NCI-H526 (cell line): ENCODE results near the gene ATP6V0B.
A peak's percentile ranks its signal among the peaks of the same experiment; 100 is the strongest.

ENCODE experiments used
- DNase-seq, 2 experiments: peaks; one replicate each; lab custom pipeline; 2025; lab: John Stamatoyannopoulos, UW

ATP6V0B gene

DNA sequence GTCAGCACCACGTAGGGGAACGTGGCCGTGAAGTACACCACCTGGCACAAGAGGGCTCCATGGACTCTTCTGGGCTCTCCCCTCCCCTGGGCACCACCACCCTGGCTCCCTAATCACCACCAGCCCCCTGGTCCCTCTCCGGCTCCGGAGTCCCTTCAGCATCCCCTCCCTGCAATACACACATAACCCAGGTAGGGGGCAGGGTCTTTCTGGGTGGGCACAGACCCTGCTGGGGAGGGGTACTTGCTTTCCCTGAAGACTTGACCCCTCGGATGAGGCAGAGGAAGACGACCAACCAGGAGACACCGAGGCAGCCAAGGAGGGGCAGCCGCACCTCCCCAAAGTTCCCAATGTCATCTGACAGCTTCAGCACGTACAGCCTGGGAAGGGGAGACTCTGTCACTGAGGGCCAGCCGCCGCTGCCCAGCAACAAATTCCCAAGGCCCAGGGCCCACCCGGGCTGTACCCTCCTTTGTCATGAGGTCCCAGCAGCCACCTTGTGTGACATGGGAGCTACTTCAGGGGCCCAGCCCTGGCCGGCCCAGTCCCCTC is 27.9 kb downstream of the ATP6V0B start:
- DNase-seq: no peak

- no peak for DNase-seq
Measured at GRCh38 chr1:44008259-44008658, 33.5 kb downstream of the ATP6V0B start.

DNA sequence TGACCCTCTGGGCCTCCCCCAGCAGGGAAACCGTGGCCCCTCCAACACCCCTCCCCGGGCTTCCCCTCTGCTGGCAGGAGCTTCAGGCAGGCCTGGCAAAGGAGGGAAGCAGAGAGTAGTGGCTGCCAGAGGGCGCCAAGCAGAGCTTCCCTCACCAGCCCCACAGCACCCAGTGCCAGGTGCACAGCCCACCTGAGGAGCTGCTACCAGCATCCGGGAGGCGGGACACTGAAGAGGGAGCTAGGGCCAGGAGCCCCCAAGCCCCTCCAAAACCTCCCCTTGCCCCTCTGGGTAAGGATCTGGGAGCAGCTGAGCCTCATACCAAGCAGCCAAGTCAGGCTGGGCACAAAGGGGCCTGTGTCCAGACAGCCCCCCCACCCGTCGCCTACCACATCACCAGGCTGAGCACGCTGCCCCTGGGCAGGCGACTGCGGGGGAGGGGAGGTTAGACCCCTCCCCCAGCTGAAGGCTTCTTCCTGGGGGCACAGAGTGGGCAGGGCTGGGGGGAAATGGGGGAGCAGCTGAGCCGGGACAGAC is 36.2 kb downstream of the ATP6V0B start:
- DNase-seq: no peak

- no peak for DNase-seq
Measured at GRCh38 chr1:44012404-44012803, 37.6 kb downstream of the ATP6V0B start.

- DNase-seq: no peak
Measured at GRCh38 chr1:44012941-44013609, 38.3 kb downstream of the ATP6V0B start.

DNA sequence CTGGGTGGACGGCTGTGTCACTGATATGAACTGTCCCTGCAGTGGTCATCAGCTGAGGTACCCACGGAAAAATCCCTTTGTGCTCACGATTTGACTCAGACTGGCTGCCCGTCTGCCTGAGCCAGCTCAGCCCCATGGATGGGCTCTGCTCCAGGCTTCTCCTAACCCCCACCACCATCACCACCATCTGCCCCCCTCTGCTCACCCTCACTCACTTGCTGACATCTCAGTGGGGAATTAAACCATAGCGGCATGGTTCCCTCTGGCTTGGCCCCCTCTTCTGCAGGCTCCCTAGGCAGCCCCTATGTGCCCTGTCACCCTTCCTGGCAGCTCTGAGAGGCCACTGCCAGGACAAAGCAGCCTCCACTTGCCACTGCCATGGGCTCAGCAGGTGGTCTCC is 39.2 kb downstream of the ATP6V0B start:
- DNase-seq: no peak

- DNase-seq: no peak
Measured at GRCh38 chr1:44014365-44015104, 39.8 kb downstream of the ATP6V0B start.

DNA sequence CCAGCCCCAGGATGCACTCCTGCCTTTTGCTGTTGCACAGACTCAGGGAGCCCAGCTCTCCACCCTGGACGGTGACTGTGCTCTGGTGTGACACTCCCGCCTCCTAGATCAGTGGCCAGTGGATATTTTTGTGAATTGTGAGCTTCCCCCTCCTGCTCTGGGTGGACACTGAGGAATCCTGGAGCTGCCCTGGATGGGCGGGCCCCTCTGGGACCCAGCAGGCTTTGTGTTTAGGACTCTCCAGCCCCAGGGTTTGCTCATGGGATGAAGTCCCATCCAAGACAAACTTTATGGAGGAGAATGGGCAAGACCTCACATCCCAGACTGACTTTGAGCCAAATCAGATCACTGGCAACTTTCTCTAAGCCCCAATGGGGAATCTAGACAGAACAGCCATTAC is 40.4 kb downstream of the ATP6V0B start:
- DNase-seq: no peak

GRCh38 chr1:44016041-44016889 is 41.5 kb downstream of the ATP6V0B start:
- DNase-seq: no peak

DNA sequence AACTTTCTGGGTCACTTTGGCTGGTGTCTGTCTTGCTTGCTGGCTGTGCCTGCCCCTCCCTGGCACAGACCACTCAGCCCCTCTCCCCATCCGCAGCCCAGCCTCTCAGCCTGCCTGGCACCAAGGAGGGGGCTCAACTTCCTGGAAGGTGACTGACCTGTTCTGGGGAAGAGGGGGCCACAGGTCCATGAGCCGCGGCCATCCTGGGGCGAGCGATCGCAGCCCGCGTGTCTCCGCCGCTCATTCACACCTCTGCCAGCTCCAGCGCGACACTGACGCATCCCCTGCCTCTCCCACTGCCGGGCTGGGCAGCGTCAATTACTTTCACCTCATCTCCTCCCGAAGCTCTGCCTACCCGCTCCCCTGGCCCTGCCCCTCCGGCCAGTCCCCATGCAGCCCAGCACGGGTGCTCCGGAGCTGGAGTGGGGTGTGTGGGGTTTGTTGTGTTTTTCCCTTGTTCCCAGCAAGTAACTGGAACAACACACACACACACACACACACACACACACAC is 42.2 kb downstream of the ATP6V0B start:
- DNase-seq: no peak

GRCh38 chr1:44019466-44019948 is 44.7 kb downstream of the ATP6V0B start:
- no peak for DNase-seq

- DNase-seq: no peak
Measured at GRCh38 chr1:44020464-44020863, 45.7 kb downstream of the ATP6V0B start.

- no peak for DNase-seq
Measured at GRCh38 chr1:44021156-44021555, 46.4 kb downstream of the ATP6V0B start.

GRCh38 chr1:44021581-44022321 is 47.0 kb downstream of the ATP6V0B start:
- DNase-seq: no peak

- DNase-seq: no peak
Measured at GRCh38 chr1:44024031-44024902, 49.5 kb downstream of the ATP6V0B start.

GRCh38 chr1:44024903-44025525 is 50.3 kb downstream of the ATP6V0B start:
- no peak for DNase-seq

- peak; percentile 90 to 96 for DNase-seq
Measured at GRCh38 chr1:44025816-44026215, 51.1 kb downstream of the ATP6V0B start.

- no peak for DNase-seq
Measured at GRCh38 chr1:44027320-44027719, 52.6 kb downstream of the ATP6V0B start.
